CD8-positive, alpha-beta memory T cell (primary cell): ENCODE data around the gene CMC2. TPM values are rescaled to one million over a fixed set of nuclear protein-coding genes. Genes with fewer than 3 reads are reported as not detected.
A peak's percentile ranks its signal among the peaks of the same experiment; 100 is the strongest.

ENCODE experiments used
- CTCF ChIA-PET: fragments of 350-600 bp; sonication (Branson Sonifier 250); formaldehyde crosslinking; loops from one replicate; lab custom pipeline; 2021; ENCODE audit warnings: antibody characterized with exemption; lab: Charles Lee
- POLR2A ChIA-PET: fragments of 350-600 bp; sonication (Branson Sonifier 250); formaldehyde crosslinking; loops from one replicate; lab custom pipeline; 2021; ENCODE audit warnings: antibody characterized with exemption; lab: Charles Lee
- DNase-seq, 5 donors: peaks; one replicate each; pipeline versions ENCODE4 v3.0.0 to v3.0.0-alpha.2; 2020 to 2022; ENCODE audit warnings: mixed read lengths in 1 of 5
- H3K27ac ChIP-seq: one replicate; pipeline ENCODE4 v1.7.0; 2013; ENCODE audit warnings: low read depth, mild to moderate bottlenecking, low read length, moderate library complexity
- H3K27me3 ChIP-seq: 2 replicates; pipeline ENCODE4 v1.7.0; 2013; ENCODE audit warnings: low read length, mild to moderate bottlenecking; ENCODE audit not compliant: insufficient read depth, poor library complexity, severe bottlenecking
- H3K36me3 ChIP-seq: 2 replicates; pipeline ENCODE4 v1.7.0; 2013; ENCODE audit warnings: mild to moderate bottlenecking, low read length, moderate library complexity; ENCODE audit not compliant: insufficient read depth
- H3K4me1 ChIP-seq: 2 replicates; pipeline ENCODE4 v1.7.0; 2013; ENCODE audit warnings: mild to moderate bottlenecking, low read length, moderate library complexity; ENCODE audit not compliant: insufficient read depth
- H3K4me3 ChIP-seq: 2 replicates; pipeline ENCODE4 v1.7.0; 2013; ENCODE audit warnings: mild to moderate bottlenecking, low read length
- H3K9me3 ChIP-seq: 2 replicates; pipeline ENCODE4 v1.7.0; 2013; ENCODE audit warnings: mild to moderate bottlenecking, low read length
- H3K27ac Mint-ChIP-seq, 8 donors: one replicate each; pipeline ENCODE4 v1.8.0; 2020 to 2021; ENCODE audit warnings: mixed read lengths in 8 of 8, mild to moderate bottlenecking in 6 of 8, inconsistent platforms in 3 of 8, moderate library complexity in 3 of 8
- H3K27me3 Mint-ChIP-seq, 2 donors: one replicate each; pipeline ENCODE4 v1.8.0; 2020 to 2021; ENCODE audit warnings: mixed read lengths in 2 of 2, mild to moderate bottlenecking in 1 of 2, moderate library complexity in 1 of 2
- H3K36me3 Mint-ChIP-seq, 3 donors: one replicate each; pipeline ENCODE4 v1.8.0; 2020 to 2021; ENCODE audit warnings: mixed read lengths in 3 of 3, inconsistent platforms in 1 of 3, mild to moderate bottlenecking in 1 of 3
- H3K4me1 Mint-ChIP-seq, 3 donors: one replicate each; pipeline ENCODE4 v1.8.0; 2020 to 2021; ENCODE audit warnings: mixed read lengths in 3 of 3, inconsistent platforms in 1 of 3, mild to moderate bottlenecking in 1 of 3
- H3K4me3 Mint-ChIP-seq, 7 donors: one replicate each; pipeline ENCODE4 v1.8.0; 2020 to 2021; ENCODE audit warnings: mixed read lengths in 7 of 7, mild to moderate bottlenecking in 6 of 7, moderate library complexity in 4 of 7, inconsistent platforms in 2 of 7
- H3K9me3 Mint-ChIP-seq, 5 donors: one replicate each; pipeline ENCODE4 v1.8.0; 2020 to 2022; ENCODE audit warnings: mixed read lengths in 5 of 5, mild to moderate bottlenecking in 3 of 5, moderate library complexity in 2 of 5, inconsistent platforms in 1 of 5
- polyA plus RNA-seq: library from polyadenylated mRNA; unstranded; fragments of 300-500 nt; fragmentation: Illumina TruSeq; gene quantifications from one replicate; pipeline ENCODE4 v1.2.3, GENCODE V29; 2021
- total RNA-seq, 2 experiments: library from RNA; stranded (reverse); gene quantifications; one replicate each; pipeline ENCODE4 v1.2.3, GENCODE V29; 2021

Gene CMC2
- total and polyA plus RNA-seq, 3 experiments from 2014 or later, result 125 to 135 (median 126) TPM

- Histone ChIP-seq H3K27ac (no peak overlapping the region), H3K36me3 (no peaks in the 10 kb centered on the region), H3K4me1 (no peaks in the 10 kb centered on the region), H3K27me3 (no peaks in the 10 kb centered on the region), H3K4me3 (no peak overlapping the region), H3K9me3 (no peaks in the 10 kb centered on the region)
- no peak for DNase-seq
- no peak overlapping the region for H3K4me3 Mint-ChIP-seq
- no peaks in the 10 kb centered on the region for H3K27me3 Mint-ChIP-seq
- peaks cover 0 to 57% (median 10%) of the 10 kb centered on the region in 3 donors for H3K36me3 Mint-ChIP-seq
- H3K27ac Mint-ChIP-seq, result peak overlapping the region in 2 of 8 donors; percentile 7 to 19
- peaks cover 18 to 48% (median 31%) of the 10 kb centered on the region in 3 donors for H3K4me1 Mint-ChIP-seq
- no peaks in the 10 kb centered on the region for H3K9me3 Mint-ChIP-seq
- ChIA-PET POLR2A (no interaction called here), CTCF (interaction anchor here (0.9 kb wide), 1 partner anchor 19 kb away, joined by 4 read pairs; no protein-coding TSS in a partner anchor)
Measured at GRCh38 chr16:80985611-80986010, 21.1 kb downstream of the CMC2 start.

GRCh38 chr16:80984124-80984892 lies 22.4 kb downstream of the CMC2 start:
- no peak overlapping the region for H3K4me3 ChIP-seq

DNA sequence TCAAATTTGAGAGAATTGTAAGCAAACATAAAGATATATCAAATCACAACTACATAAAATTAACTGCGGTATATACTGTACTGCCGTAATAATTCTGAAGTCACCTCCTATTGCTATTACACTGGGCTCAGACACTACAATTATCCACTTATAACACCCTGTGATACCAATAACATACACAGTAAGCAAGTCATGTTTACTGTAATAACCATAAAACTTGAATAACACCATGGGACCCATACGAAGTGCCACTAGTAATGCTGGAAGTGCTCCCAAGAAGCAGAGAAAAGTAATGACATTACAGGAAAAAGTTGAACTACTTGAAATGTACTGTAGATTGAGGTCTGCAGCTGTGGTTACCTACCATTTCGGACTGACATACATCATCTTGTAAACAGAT lies 24.0 kb downstream of the CMC2 start:
- Histone ChIP-seq H3K27ac (no peak overlapping the region), H3K27me3 (no peaks in the 10 kb centered on the region), H3K4me1 (no peaks in the 10 kb centered on the region), H3K36me3 (no peaks in the 10 kb centered on the region), H3K4me3 (no peak overlapping the region), H3K9me3 (no peaks in the 10 kb centered on the region)
- H3K36me3 Mint-ChIP-seq, result peaks cover 8 to 49% (median 14%) of the 10 kb centered on the region in 3 donors
- peak overlapping the region in 1 of 8 donors; percentile 8 for H3K27ac Mint-ChIP-seq
- no peaks in the 10 kb centered on the region for H3K27me3 Mint-ChIP-seq
- H3K4me3 Mint-ChIP-seq, result no peak overlapping the region
- peaks cover 15 to 35% (median 30%) of the 10 kb centered on the region in 3 donors for H3K4me1 Mint-ChIP-seq
- no peaks in the 10 kb centered on the region for H3K9me3 Mint-ChIP-seq
- ChIA-PET POLR2A (no interaction called here), CTCF (no interaction called here)
- DNase-seq, result no peak

More at GRCh38 chr16:80984124-80984892, 22.4 kb downstream of the CMC2 start:
- POLR2A ChIA-PET, result no interaction called here
- DNase-seq, result no peak
- Histone ChIP-seq H3K27ac (no peak overlapping the region), H3K36me3 (no peaks in the 10 kb centered on the region), H3K27me3 (no peaks in the 10 kb centered on the region), H3K9me3 (no peaks in the 10 kb centered on the region), H3K4me1 (no peaks in the 10 kb centered on the region)
- H3K4me3 Mint-ChIP-seq, result no peak overlapping the region
- no peak overlapping the region for H3K27ac Mint-ChIP-seq
- CTCF ChIA-PET, result no interaction called here
- peaks cover 0 to 48% (median 8%) of the 10 kb centered on the region in 3 donors for H3K36me3 Mint-ChIP-seq
- H3K27me3 Mint-ChIP-seq, result no peaks in the 10 kb centered on the region
- no peaks in the 10 kb centered on the region for H3K9me3 Mint-ChIP-seq
- peaks cover 16 to 42% (median 31%) of the 10 kb centered on the region in 3 donors for H3K4me1 Mint-ChIP-seq

DNA sequence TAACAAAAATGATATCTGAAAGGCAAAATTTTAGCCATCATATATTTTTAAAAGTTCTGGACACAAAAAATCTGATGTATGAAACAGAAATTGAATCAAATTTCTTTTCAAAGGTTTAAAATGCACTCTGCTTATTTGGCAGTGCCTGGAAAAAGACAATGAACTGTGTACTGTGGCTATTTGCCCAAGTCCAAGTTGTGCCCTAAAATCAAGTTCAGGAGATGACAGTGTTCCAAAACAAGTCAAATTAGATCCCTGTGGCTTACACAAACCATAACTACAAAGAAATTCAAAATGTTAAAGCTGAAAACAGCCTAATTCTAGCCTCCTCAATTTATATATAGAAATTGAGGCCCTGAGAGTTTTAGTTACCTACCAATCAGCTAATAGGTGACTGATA lies 25.6 kb downstream of the CMC2 start:
- POLR2A ChIA-PET, result no interaction called here
- H3K9me3 Mint-ChIP-seq, result no peaks in the 10 kb centered on the region

DNA sequence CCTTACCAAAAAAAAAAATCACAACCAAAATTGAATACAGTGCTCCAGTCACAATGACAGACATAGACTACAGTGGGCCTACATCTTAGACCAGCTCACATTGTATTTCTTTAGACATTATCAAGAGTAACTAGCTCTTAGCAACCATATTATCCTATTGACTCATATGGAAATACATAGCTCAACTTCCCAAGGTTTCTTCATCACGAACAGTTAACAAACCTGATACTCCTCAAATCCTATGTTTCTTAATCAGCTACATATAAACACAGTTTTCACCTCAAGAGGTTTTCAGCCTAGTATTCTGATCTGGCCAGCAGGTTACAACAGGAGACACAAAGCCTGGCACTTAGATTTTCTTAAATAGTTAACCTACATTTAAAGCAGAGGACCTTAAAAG lies 29.7 kb downstream of the CMC2 start:
- Histone ChIP-seq H3K36me3 (no peaks in the 10 kb centered on the region), H3K27me3 (no peaks in the 10 kb centered on the region), H3K4me3 (no peak overlapping the region), H3K4me1 (no peaks in the 10 kb centered on the region), H3K9me3 (no peaks in the 10 kb centered on the region), H3K27ac (no peak overlapping the region)
- no peak for DNase-seq
- H3K27ac Mint-ChIP-seq, result peak overlapping the region in 2 of 8 donors; percentile 2 to 32
- H3K4me1 Mint-ChIP-seq, result peaks cover 0 to 6% (median 3%) of the 10 kb centered on the region in 3 donors
- H3K9me3 Mint-ChIP-seq, result no peaks in the 10 kb centered on the region
- CTCF ChIA-PET, result interaction anchor here (1.1 kb wide), 1 partner anchor 59 kb away, joined by 3 read pairs; the partner anchor contains the start of gene ATMIN
- peaks cover 8 to 64% (median 20%) of the 10 kb centered on the region in 3 donors for H3K36me3 Mint-ChIP-seq
- H3K4me3 Mint-ChIP-seq, result no peak overlapping the region
- POLR2A ChIA-PET, result no interaction called here
- no peaks in the 10 kb centered on the region for H3K27me3 Mint-ChIP-seq

More for the DNA sequence above, 25.6 kb downstream of the CMC2 start:
- Histone ChIP-seq H3K27ac (no peak overlapping the region), H3K4me3 (no peak overlapping the region), H3K27me3 (no peaks in the 10 kb centered on the region), H3K9me3 (no peaks in the 10 kb centered on the region), H3K4me1 (no peaks in the 10 kb centered on the region), H3K36me3 (no peaks in the 10 kb centered on the region)
- no peak for DNase-seq
- no peak overlapping the region for H3K27ac Mint-ChIP-seq
- H3K4me3 Mint-ChIP-seq, result no peak overlapping the region
- H3K4me1 Mint-ChIP-seq, result peaks cover 6 to 25% (median 18%) of the 10 kb centered on the region in 3 donors
- CTCF ChIA-PET, result interaction anchor here (0.8 kb wide), 1 partner anchor 55 kb away, joined by 3 read pairs; the partner anchor contains the start of gene ATMIN
- no peaks in the 10 kb centered on the region for H3K27me3 Mint-ChIP-seq
- H3K36me3 Mint-ChIP-seq, result peaks cover 8 to 53% (median 14%) of the 10 kb centered on the region in 3 donors

- Histone ChIP-seq H3K9me3 (no peaks in the 10 kb centered on the region), H3K4me3 (no peak overlapping the region), H3K4me1 (no peaks in the 10 kb centered on the region), H3K27me3 (no peaks in the 10 kb centered on the region), H3K36me3 (no peaks in the 10 kb centered on the region), H3K27ac (no peak overlapping the region)
- H3K27me3 Mint-ChIP-seq, result no peaks in the 10 kb centered on the region
- DNase-seq, result no peak
- H3K9me3 Mint-ChIP-seq, result no peaks in the 10 kb centered on the region
- POLR2A ChIA-PET, result no interaction called here
- H3K36me3 Mint-ChIP-seq, result peaks cover 8 to 59% (median 22%) of the 10 kb centered on the region in 3 donors
- no peak overlapping the region for H3K4me3 Mint-ChIP-seq
- CTCF ChIA-PET, result no interaction called here
- peak overlapping the region in 1 of 8 donors; percentile 85 for H3K27ac Mint-ChIP-seq
- no peaks in the 10 kb centered on the region for H3K4me1 Mint-ChIP-seq
Measured at GRCh38 chr16:80974649-80975376, 31.9 kb downstream of the CMC2 start.

DNA sequence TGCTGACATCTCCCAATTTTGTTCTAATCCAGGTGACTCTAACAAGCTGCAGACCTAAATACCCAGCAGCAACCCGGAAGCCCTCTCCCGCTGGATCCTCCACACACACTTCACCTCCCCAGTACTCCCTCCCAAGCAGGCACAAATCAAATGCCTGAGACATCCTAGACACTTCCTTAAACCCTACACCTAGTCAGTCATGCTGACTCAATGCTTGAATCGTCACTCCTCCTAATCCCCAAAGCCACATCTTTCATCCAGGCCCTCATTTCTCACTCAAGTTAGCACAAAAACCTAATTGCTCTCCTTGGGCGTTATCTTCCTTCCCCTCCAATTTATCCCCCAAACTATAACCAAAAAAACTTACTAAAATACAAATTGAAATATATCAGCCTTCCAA lies 32.7 kb downstream of the CMC2 start:
- Histone ChIP-seq H3K9me3 (no peaks in the 10 kb centered on the region), H3K4me1 (no peaks in the 10 kb centered on the region), H3K27me3 (no peaks in the 10 kb centered on the region), H3K36me3 (no peaks in the 10 kb centered on the region), H3K27ac (no peak overlapping the region), H3K4me3 (no peak overlapping the region)
- Mint-ChIP-seq H3K4me3 (no peak overlapping the region), H3K27ac (peak overlapping the region in 1 of 8 donors; percentile 24), H3K9me3 (no peaks in the 10 kb centered on the region), H3K36me3 (peaks cover 5 to 62% (median 21%) of the 10 kb centered on the region in 3 donors), H3K4me1 (no peaks in the 10 kb centered on the region), H3K27me3 (no peaks in the 10 kb centered on the region)
- no peak for DNase-seq
- ChIA-PET CTCF (no interaction called here), POLR2A (no interaction called here)

- CTCF ChIA-PET, result no interaction called here
Measured at GRCh38 chr16:80972611-80973010, 34.1 kb downstream of the CMC2 start.

More at GRCh38 chr16:80972611-80973010, 34.1 kb downstream of the CMC2 start:
- Mint-ChIP-seq H3K36me3 (peaks cover 0 to 56% (median 18%) of the 10 kb centered on the region in 3 donors), H3K4me1 (no peaks in the 10 kb centered on the region), H3K9me3 (no peaks in the 10 kb centered on the region), H3K27me3 (no peaks in the 10 kb centered on the region), H3K4me3 (no peak overlapping the region), H3K27ac (peak overlapping the region in 3 of 8 donors; percentile 19 to 69 (median 45))
- POLR2A ChIA-PET, result no interaction called here
- Histone ChIP-seq H3K27me3 (no peaks in the 10 kb centered on the region), H3K9me3 (no peaks in the 10 kb centered on the region), H3K4me1 (no peaks in the 10 kb centered on the region), H3K27ac (no peak overlapping the region), H3K36me3 (no peaks in the 10 kb centered on the region), H3K4me3 (no peak overlapping the region)
- DNase-seq, result no peak
